Measurements from ENCODE around the gene E2F2.

The E2F2 gene

DNA sequence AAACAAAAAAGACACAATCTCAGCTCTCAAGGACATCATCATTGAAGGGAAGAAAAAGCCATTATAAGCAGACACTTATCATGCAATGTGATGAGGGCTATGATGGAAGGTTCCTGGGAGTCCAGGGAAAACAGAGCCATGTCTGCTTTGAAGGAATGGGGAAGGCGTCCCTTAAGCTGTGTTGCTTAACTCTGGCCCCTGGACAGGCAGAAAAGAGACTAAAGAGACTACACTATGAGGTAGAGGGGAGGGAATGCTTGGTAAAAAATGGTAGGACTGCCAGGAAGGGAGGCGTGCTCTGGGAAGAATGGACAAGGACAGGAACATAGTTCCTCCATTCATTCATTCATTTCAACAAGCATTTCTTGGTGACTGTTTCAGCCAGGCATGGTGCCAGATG, 68.3 kb downstream of the E2F2 start:
- no peak for DNase-seq (ENCODE audit: low read depth)

DNA sequence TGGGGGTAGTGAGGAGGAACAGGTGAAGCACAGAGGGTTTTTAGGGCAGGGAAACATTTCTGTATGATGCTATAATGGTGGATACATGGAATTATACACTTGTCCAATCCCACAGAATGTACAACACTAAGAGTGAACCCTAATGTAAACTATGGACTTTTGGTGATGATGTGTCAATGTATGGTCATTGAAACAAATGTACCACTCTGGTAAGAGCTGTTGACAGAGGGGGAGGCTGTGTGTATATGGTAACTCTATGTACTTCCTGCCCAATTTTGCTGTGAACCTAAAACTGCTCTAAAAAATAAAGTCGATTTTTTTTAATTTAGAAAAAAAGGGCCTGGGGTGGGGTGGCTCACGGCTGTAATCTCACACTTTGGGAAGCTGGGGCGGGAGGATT, 70.0 kb downstream of the E2F2 start:
- DNase-seq (ENCODE audit: low read depth), result no peak

DNA sequence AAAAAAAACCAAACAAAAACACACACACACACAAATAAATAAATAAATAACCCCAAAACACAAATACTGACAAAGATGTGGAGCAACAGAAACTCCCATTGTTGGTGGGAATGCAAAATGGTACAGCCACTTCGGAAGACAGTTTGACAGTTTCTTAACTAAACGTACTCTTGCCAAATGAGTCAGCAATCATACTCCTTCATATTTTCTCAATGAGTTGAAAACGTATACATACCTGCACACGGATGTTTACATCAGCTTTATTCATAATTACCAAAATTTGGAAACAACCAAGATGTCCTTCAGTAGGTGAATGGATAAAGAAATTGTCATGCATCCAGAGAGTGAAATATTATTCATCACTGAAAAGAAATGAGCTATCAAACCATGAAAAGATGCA, 70.5 kb downstream of the E2F2 start:
- no peak for DNase-seq (ENCODE audit: low read depth)

DNA sequence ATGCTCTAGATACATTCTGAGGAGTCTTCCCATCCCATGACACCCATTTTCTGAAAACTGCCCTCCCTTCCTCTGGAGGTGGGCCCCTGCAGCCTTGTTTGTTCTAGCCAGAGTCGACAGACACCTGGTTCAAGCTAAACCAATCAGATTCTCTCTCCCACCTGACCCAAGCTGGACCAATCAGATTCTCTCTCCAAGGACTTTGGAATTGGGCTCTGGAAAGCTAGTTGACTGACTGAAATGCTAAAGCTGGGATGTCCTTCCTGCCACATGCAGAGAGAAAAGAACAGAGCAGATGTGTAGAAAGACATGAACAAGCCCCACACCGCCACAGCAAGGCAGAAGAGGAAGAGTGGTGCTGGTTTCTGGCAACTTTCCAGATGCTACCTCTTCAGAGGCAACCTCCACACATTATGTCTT, 71.7 kb downstream of the E2F2 start:
- DNase-seq (ENCODE audit: low read depth), result no peak

All from stromal cell of bone marrow (primary cell).